ENCODE measurements around the gene CADM2. TPM values are rescaled to one million over a fixed set of nuclear protein-coding genes. Genes with fewer than 3 reads are reported as not detected.

Gene CADM2
- total RNA-seq, 1 experiment from 2014 or later, result 3.7 TPM

DNA sequence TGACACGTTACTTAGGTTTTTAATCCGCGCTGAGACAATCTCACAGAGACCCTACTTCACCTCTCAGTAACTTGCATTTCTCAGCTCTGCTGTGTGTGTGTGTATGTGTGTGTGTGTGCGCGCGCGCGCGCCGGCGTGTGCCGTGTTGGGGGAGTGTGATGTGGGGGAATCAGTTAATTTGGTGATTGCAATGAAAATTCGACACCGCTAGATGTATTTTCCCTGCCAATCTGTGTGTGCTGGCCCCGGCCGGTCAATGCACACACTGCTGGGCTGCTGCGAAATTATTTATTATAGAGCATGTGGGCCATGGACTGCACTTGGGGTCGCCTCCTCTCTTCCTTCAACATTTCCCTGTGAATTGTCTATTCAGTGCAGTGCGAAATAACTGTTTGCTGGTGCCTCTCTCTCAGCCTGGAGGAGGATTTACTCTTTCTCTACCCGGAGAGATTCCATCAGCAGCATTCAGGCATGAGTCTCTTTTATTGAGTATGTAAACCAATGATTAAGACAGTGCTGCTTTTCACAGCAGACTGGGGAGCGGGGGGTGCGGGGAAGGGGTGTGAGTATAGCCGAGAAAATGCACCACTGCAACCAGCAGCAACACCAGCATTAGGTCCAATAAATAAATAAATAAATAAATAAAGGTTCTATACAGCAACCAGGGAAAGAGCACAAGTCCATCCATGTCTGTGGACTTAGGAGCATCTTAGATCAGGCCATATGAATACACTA is 2.9 kb downstream of the CADM2 start:
- Histone ChIP-seq H3K27me3 (replicated peaks; ENCODE audit: insufficient read depth, low read depth, low read length, poor library complexity) (no peaks in the 10 kb centered on the region), H3K4me1 (ENCODE audit: insufficient read depth, low read length, poor library complexity, severe bottlenecking) (peaks cover 23% of the 10 kb centered on the region), H3K27ac (ENCODE audit: low read depth, low read length, poor library complexity, severe bottlenecking) (no peak overlapping the region), H3K36me3 (ENCODE audit: insufficient read depth, low read length, poor library complexity, severe bottlenecking) (no peaks in the 10 kb centered on the region), H3K9me3 (ENCODE audit: low read depth, low read length, poor library complexity, severe bottlenecking) (no peaks in the 10 kb centered on the region), H3K4me3 (ENCODE audit: low read depth, low read length, poor library complexity, severe bottlenecking) (no peak overlapping the region)
- intact Hi-C loops (cut with micrococcal nuclease; ENCODE audit: unreplicated experiment), result no loop called here
- ChIA-PET CTCF (no interaction called here), POLR2A (ENCODE audit: low non-redundant PET) (no interaction called here)
- BruUV-seq (replicated peaks), result no TSS peak
- TF ChIP-seq, protein P1, sequence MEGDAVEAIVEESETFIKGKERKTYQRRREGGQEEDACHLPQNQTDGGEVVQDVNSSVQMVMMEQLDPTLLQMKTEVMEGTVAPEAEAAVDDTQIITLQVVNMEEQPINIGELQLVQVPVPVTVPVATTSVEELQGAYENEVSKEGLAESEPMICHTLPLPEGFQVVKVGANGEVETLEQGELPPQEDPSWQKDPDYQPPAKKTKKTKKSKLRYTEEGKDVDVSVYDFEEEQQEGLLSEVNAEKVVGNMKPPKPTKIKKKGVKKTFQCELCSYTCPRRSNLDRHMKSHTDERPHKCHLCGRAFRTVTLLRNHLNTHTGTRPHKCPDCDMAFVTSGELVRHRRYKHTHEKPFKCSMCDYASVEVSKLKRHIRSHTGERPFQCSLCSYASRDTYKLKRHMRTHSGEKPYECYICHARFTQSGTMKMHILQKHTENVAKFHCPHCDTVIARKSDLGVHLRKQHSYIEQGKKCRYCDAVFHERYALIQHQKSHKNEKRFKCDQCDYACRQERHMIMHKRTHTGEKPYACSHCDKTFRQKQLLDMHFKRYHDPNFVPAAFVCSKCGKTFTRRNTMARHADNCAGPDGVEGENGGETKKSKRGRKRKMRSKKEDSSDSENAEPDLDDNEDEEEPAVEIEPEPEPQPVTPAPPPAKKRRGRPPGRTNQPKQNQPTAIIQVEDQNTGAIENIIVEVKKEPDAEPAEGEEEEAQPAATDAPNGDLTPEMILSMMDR (conservative IDR thresholded peaks at IDR 0.05; ENCODE audit: low read depth, low read length), result no peak
- TF ChIP-seq EZH2 (IDR thresholded peaks at IDR 0.05; ENCODE audit: borderline replicate concordance, low read depth, low read length, poor library complexity, severe bottlenecking), result no peak
- DNase-seq (ENCODE audit: low spot score), result no peak

DNA sequence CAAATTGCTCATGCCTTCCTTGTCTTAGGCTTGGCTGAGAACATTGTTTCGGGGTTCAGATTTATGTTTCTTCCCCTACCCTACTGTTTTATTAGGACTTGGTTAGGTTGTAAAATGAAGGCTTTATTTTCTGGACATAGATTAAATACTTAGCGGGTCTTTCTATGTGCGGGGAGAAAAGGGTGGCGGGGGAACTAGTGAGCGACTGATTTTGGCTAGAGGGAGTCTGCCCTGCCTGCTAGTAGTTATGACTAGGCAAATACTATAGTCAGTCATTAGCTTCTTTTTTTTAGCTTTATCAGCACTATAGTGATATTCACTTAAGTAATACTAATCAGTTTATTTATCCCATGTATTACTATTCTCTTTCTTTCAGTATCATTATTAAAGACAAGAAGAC is 3.6 kb downstream of the CADM2 start:
- H3K4me1 ChIP-seq (ENCODE audit: insufficient read depth, low read length, poor library complexity, severe bottlenecking), result peaks cover 29% of the 10 kb centered on the region
- intact Hi-C loops (cut with micrococcal nuclease; ENCODE audit: unreplicated experiment), result no loop called here
- H3K9me3 ChIP-seq (ENCODE audit: low read depth, low read length, poor library complexity, severe bottlenecking), result no peaks in the 10 kb centered on the region
- POLR2A ChIA-PET (ENCODE audit: low non-redundant PET), result no interaction called here
- H3K27ac ChIP-seq (ENCODE audit: low read depth, low read length, poor library complexity, severe bottlenecking), result no peak overlapping the region
- no peak for DNase-seq (ENCODE audit: low spot score)
- no peaks in the 10 kb centered on the region for H3K36me3 ChIP-seq (ENCODE audit: insufficient read depth, low read length, poor library complexity, severe bottlenecking)
- CTCF ChIA-PET, result no interaction called here
- no peaks in the 10 kb centered on the region for H3K27me3 ChIP-seq (replicated peaks; ENCODE audit: insufficient read depth, low read depth, low read length, poor library complexity)
- no peak overlapping the region for H3K4me3 ChIP-seq (ENCODE audit: low read depth, low read length, poor library complexity, severe bottlenecking)
- no peak for TF ChIP-seq EZH2 (IDR thresholded peaks at IDR 0.05; ENCODE audit: borderline replicate concordance, low read depth, low read length, poor library complexity, severe bottlenecking)
- TF ChIP-seq, protein P1 (conservative IDR thresholded peaks at IDR 0.05; ENCODE audit: low read depth, low read length), result no peak
- no TSS peak for BruUV-seq (replicated peaks)

DNA sequence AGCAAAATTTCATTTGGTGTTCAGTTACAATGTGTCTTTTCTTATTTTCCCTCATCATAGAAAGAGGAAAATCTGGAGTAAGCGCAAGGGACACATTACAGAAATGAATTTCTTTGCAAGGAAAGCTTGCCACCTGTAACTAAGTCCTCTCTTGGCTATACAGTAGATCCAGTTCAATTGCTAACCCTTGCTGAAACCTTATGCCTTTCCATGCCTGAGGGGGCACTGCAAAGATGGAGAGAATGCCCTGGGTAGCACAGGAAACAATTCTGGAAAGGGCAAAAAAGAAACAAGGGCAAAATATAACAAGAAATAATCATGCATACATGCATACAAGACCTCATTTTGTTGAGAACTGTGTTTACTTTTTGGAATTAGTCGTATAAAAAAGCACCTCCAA is 4.3 kb downstream of the CADM2 start:
- Histone ChIP-seq H3K4me3 (ENCODE audit: low read depth, low read length, poor library complexity, severe bottlenecking) (no peak overlapping the region), H3K9me3 (ENCODE audit: low read depth, low read length, poor library complexity, severe bottlenecking) (no peaks in the 10 kb centered on the region), H3K27me3 (replicated peaks; ENCODE audit: insufficient read depth, low read depth, low read length, poor library complexity) (no peaks in the 10 kb centered on the region), H3K27ac (ENCODE audit: low read depth, low read length, poor library complexity, severe bottlenecking) (no peak overlapping the region), H3K36me3 (ENCODE audit: insufficient read depth, low read length, poor library complexity, severe bottlenecking) (no peaks in the 10 kb centered on the region), H3K4me1 (ENCODE audit: insufficient read depth, low read length, poor library complexity, severe bottlenecking) (peaks cover 34% of the 10 kb centered on the region)
- ChIA-PET POLR2A (ENCODE audit: low non-redundant PET) (no interaction called here), CTCF (no interaction called here)
- DNase-seq (ENCODE audit: low spot score), result no peak
- TF ChIP-seq, protein P1 (conservative IDR thresholded peaks at IDR 0.05; ENCODE audit: low read depth, low read length), result no peak
- no peak for TF ChIP-seq EZH2 (IDR thresholded peaks at IDR 0.05; ENCODE audit: borderline replicate concordance, low read depth, low read length, poor library complexity, severe bottlenecking)
- BruUV-seq (replicated peaks), result no TSS peak
- intact Hi-C loops (cut with micrococcal nuclease; ENCODE audit: unreplicated experiment), result no loop called here

Data from A673 (cell line).